HK-2 (cell line): Measurements from ENCODE around the gene HPSE.

Experiments used
- DNase-seq: peaks from one replicate; pipeline ENCODE4 v3.0.0-alpha.2; 2018; ENCODE audit not compliant: unreplicated experiment

HPSE gene

DNA sequence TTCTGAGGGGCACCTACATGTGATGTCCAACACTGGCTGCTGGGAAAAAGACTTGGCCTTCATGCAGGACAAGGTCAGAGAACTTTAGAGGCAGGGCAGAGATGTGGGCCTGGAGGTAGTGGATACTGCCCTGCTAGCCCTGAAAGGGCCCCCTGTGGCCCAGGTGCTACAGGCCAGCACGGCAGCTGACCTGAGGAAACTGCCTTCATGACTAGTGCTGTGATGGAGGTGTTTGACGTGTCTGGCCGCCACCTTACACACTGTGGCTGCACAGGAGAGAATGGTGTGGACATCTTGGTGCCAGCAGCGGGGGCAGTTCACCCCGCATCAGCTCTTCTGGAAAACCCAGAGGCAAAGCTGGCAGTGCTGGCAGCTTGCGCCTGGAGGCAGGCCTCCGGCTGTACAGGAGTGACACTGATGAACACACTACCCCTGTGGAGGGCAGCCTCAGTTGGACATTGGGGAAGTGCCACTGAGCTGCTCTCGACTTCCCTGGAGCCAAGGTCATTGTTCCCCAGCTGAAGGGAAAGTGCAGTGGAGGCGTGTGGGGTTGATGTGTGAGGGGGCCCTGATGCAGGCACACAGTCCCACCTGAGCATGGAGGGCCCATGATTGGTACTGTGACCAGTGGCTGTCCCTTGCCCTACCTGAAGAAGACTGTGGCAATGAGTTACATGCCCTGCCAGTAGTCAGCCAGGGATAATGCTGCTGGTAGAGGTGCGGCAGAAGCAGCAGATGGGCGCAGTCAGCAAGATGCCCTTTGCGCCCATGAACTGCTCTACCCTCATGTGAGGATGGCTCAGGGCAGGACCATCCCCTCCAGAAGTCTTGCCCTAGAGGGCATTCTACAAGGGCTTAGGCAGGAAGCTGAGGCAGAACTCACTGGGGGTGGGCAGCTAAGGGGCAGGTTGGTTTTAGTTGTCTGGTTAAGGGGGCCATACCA, 87.0 kb downstream of the HPSE start:
- DNase-seq: no peak
